Measurements from ENCODE around the gene VCAN.

- TF ChIP-seq POLR2A (IDR thresholded peaks at IDR 0.05) (no peak), CTCF (IDR thresholded peaks at IDR 0.05) (no peak)
These were observed 41.5 kb downstream of the VCAN start for GRCh38 chr5:83513081-83513480.
